GM19328 (cell line): Measurements from ENCODE around the gene ARHGAP26.

Experiments
- ATAC-seq: cut with Tn5 transposase; IDR thresholded peaks from one replicate; pipeline ENCODE4 v1.9.1; 2021; ENCODE audit warnings: mild to moderate bottlenecking, moderate library complexity; ENCODE audit not compliant: unreplicated experiment

ARHGAP26 gene

GRCh38 chr5:143056339-143056704 lies 286.1 kb downstream of the ARHGAP26 start:
- ATAC-seq, result no peak

GRCh38 chr5:143056792-143057579 lies 286.8 kb downstream of the ARHGAP26 start:
- ATAC-seq, result no peak

DNA sequence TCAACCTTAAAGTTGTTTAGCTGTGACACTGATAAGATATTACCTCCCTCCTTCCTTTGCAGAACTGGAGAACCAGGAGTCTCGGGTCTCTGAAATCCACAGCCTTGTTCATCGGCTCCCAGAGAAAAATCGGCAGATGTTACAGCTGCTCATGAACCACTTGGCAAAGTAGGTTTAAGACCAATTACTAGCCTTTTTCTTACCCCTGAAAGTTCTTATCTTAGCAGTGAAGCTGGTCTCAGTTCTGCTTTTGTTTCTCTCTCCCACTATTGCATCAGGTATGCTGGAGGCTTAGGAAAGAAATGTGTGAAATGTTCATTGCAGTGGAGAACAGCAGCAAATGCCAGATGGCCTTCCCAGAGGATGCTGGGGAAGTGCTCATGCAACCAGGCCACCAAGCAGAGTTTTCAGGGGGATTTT lies 287.4 kb downstream of the ARHGAP26 start:
- ATAC-seq, result no peak

GRCh38 chr5:143059355-143059754 lies 289.2 kb downstream of the ARHGAP26 start:
- no peak for ATAC-seq

- no peak for ATAC-seq
Measured at GRCh38 chr5:143059976-143060765, 290.0 kb downstream of the ARHGAP26 start.

DNA sequence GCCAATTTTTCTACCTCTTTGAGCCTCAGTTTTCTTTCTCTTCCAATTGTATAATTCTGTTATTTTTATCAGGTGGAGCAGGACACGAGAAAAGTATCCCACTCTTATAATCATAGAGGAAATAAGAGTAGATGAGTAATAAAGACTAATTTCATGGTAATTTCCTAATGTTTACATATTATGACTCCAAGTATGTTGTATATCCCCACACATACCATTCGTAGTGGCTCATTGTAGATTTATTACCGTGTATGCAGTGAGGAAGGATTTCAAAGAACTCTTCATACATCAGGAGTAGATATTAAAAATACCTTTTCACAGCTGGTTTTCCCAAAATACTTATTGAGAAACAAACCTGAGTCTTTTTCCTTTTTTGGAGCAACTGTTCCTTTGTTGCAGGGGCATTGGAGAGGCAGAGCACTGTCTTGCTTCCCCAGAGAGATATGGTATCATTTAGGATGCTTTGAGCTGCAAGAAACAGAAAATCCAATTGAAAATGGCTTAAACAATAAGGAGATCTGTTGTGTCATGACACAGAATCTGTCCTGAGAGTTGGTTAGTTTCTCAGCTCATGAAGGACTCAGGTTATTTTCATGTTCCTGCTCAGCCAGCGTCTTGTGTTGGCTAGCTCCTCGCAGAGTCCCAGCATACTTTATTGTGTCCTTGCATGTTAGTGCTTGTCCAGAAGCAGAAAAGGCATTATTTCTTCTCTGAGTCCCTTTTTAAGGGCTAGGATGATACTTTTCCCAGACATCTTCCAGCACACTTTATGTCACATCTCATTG lies 291.2 kb downstream of the ARHGAP26 start:
- ATAC-seq, result no peak

- ATAC-seq, result no peak
Measured at GRCh38 chr5:143062379-143062778, 292.2 kb downstream of the ARHGAP26 start.

GRCh38 chr5:143063175-143063970 lies 293.2 kb downstream of the ARHGAP26 start:
- ATAC-seq, result no peak

GRCh38 chr5:143064218-143064641 lies 294.1 kb downstream of the ARHGAP26 start:
- ATAC-seq, result no peak

DNA sequence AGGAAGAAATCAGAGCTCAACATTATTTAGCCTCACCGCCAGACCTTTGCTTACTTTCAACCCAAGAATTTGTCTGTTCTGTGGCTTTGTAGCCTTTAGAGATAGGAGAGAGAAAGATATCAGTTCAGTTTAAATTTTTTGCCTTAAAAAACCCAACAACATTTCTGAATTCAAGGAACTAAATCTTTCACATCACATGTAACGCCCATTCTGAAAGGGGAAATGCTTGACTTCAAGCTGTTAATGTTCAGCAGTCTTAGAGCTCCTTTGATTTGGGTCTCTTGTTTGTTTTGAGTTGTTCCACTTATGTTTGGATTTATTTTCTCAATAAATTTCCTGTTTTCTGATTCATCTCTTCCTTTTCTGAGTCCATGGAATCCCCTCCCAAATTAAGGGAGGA lies 294.5 kb downstream of the ARHGAP26 start:
- no peak for ATAC-seq

GRCh38 chr5:143065185-143065965 lies 295.2 kb downstream of the ARHGAP26 start:
- ATAC-seq, result no peak

DNA sequence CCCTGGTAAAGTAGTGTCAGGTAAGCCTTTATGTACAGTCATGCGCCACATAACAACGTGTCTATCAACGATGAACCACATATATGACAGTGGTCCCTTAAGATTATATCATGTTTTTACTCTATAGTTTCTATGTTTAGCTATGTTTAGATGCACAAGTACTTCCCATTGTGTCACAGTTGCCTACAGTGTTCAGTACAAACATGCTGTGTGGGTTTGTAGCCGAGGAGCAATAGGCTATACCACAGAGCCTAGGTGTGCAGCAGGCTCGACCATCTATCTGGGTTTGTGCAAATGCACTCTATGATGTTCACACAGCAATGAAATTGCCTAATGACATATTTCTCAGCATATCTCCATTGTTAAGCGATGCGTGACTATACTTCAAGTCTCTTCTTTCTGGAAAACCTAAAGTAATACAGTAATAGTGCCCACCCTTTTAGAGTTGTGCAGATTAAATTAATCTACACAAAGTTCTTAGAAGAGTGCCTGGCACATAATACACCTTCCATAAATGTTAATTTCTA lies 295.9 kb downstream of the ARHGAP26 start:
- peak; percentile 14 for ATAC-seq

DNA sequence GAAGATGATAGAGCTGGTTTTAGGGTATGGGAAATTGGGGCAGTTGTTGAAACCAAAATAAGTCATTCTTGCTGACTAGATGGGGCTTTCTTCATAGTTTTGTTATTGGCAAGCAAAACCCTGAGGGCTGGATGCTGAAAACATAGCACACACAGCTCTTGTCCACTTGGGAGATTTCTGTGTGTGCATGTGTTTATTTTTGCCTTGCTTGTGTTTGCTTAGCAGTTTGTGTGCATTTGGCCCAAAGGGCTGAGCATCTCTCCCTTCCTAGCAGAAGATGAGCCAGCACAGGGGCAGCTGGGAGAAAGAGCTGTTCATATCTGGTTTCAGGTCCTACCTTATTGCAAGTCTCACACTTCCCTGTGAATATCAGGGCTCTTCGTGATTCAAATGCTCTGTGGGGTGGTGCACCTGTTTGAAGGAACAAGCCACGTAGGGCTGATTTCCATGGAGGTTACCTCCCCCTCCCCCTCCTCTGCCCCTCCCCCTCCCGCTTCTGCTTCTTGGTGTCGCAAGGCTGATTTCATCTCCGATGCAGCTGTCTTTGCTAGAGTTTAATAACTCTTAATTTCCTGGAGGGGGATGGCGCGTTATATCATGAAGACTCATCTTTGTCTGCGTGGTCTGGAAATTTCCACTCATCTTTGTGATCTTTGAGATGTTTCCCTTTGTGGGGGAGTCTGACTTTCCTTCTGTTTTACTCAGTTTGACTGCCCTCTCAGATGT lies 296.5 kb downstream of the ARHGAP26 start:
- ATAC-seq, result peak; percentile 53

DNA sequence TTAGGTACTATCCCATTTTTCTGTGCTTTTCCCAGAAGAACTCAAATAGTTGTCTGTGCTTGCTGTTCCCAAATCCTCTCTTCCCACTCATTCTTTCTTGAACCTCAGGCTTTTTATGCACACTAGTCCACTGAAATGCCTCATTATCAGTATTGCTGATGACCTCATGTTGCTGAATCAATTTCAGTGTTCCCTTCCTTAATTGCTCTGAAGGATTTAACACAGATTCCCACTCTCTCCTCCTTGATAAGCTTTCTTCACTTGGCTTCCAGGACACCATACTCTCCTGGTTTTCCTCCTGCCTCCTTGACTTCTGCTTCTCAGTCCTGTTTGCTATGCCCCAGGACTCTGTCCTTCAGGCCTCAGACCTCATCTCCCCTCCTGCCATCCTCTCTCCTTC lies 298.5 kb downstream of the ARHGAP26 start:
- ATAC-seq, result no peak

GRCh38 chr5:143071927-143072326 lies 301.8 kb downstream of the ARHGAP26 start:
- ATAC-seq, result no peak

GRCh38 chr5:143072734-143073133 lies 302.6 kb downstream of the ARHGAP26 start:
- no peak for ATAC-seq

- no peak for ATAC-seq
Measured at GRCh38 chr5:143073766-143074165, 303.6 kb downstream of the ARHGAP26 start.

DNA sequence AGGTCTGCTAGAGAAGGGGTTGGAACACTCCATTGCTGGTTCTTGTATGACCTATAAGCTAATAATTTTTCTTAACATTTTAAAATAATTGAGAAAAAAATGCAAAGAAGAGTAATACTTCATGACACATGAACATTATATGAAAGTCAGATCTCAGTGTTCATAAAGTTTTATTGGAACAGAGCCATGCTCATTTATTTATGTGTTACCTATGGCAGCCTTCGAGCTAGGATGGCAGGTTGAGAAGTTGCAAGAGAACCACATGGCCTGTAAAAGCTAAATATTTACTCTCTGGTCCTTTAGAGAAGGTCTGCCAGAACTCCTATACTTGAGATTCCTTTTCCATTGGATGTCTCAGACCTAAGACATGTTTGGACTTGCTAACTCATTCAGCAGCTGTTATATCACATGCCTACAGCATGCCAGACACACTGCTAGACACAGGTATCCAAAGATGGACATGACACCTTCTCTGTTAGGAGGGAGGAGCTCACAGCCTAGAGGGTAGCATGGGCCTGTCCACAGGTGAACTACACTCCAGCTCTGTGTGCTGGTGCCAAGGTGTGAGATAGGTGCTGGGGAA lies 304.3 kb downstream of the ARHGAP26 start:
- no peak for ATAC-seq

DNA sequence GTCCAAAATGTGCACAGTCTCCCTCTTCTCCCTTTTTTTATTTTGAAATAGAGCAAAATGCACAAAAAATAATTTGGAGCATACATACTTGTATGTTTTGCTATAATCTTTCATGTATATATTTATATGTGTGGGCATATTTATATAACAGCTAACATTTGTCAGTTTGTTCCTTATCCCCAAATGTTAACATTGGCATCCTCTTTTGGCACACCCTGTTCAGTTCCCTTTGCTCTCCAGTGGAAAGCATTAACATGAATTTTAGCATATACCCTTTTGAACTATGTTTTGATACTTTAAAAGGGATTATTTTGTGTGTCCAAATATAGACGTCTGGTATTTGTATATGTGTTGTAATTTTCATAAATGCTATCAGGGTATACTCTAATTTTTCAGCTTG lies 306.2 kb downstream of the ARHGAP26 start:
- no peak for ATAC-seq
